HCT116 (cell line): ENCODE results near the gene ENTPD6. TPM values are rescaled to one million over a fixed set of nuclear protein-coding genes. Genes with fewer than 3 reads are reported as not detected.

Source experiments
- ATAC-seq: fragments of 200-7000 bp; cut with Tn5 transposase; 2 replicates; pipeline ENCODE4 v1.9.1; 2020; ENCODE audit warnings: mild to moderate bottlenecking, moderate library complexity
- BruUV-seq: library from RNA; stranded (reverse); fragments of 400-500 nt; replicated peaks from 2 replicates; lab custom pipeline; 2021; lab: Mats Ljungman, UMichigan
- CTCF ChIA-PET: fragments of 300-600 bp; sonication (Branson Sonifier 250); formaldehyde crosslinking; loops from one replicate; lab custom pipeline; 2021; ENCODE audit warnings: antibody characterized with exemption; lab: Charles Lee
- POLR2A ChIA-PET: fragments of 300-600, 350-600 bp; sonication (Branson Sonifier 250); formaldehyde crosslinking; loops from one replicate; lab custom pipeline; 2021; ENCODE audit warnings: antibody characterized with exemption; lab: Charles Lee
- RAD21 ChIA-PET, 2 experiments: fragments of 300-600 bp; sonication (Branson Sonifier 250); formaldehyde crosslinking; loops; one replicate each; lab custom pipeline; 2023; ENCODE audit warnings: low total read pairs in 2 of 2; ENCODE audit not compliant: uncharacterized antibody in 2 of 2, unreplicated experiment in 2 of 2, low non-redundant PET in 1 of 2; lab: Charles Lee
- DNase-seq: peaks from one replicate; pipeline ENCODE4 v3.0.0-alpha.2; 2010; ENCODE audit warnings: low read depth, low spot score
- H2AFZ ChIP-seq: fragments of 200-600 bp; shearing (Covaris generic), sonication (generic); 2 replicates; pipeline ENCODE4 v1.6.1; 2017; ENCODE audit warnings: low read depth, mixed run types, mixed read lengths, antibody characterized with exemption, low read length; ENCODE audit not compliant: poor library complexity, severe bottlenecking
- H3K27ac ChIP-seq: 2 replicates; pipeline ENCODE4 v1.5.1; 2012; ENCODE audit warnings: low read depth, low read length
- H3K27me3 ChIP-seq: fragments of 200-600 bp; sonication (generic); 2 replicates; pipeline ENCODE4 v1.6.1; 2016; ENCODE audit warnings: mixed run types, low read length, mixed read lengths; ENCODE audit not compliant: insufficient read depth
- H3K36me3 ChIP-seq, 2 experiments: fragments of 200-500 bp in 1 of 2; fragments of 200-600 bp in 1 of 2; sonication (Bioruptor generic) in 1 of 2; sonication (generic) in 1 of 2; 2 replicates each; pipeline versions ENCODE4 v1.5.1 to v1.6.1; 2014 to 2016; ENCODE audit warnings: low read length in 2 of 2, inconsistent platforms in 1 of 2, mixed read lengths in 1 of 2, mixed run types in 1 of 2; ENCODE audit not compliant: insufficient read depth in 2 of 2, control insufficient read depth in 1 of 2
- H3K4me1 ChIP-seq, 2 experiments: fragments of 200-600 bp in 1 of 2; sonication (generic) in 1 of 2; 2 replicates each; pipeline versions ENCODE4 v1.5.1 to v1.6.1; 2012 to 2017; ENCODE audit warnings: low read length in 2 of 2, inconsistent platforms in 1 of 2, mild to moderate bottlenecking in 1 of 2, mixed read lengths in 1 of 2, mixed run types in 1 of 2, moderate library complexity in 1 of 2; ENCODE audit not compliant: insufficient read depth in 2 of 2, control insufficient read depth in 1 of 2
- H3K4me2 ChIP-seq: fragments of 200-600 bp; sonication (generic); 2 replicates; pipeline ENCODE4 v1.6.1; 2017; ENCODE audit warnings: mixed run types, low read length, mixed read lengths
- H3K4me3 ChIP-seq, 2 experiments: fragments of 200-600 bp in 1 of 2; sonication (generic) in 1 of 2; replicated peaks in 1 of 2; 2 replicates each; pipeline ENCODE4 v1.5.1; 2011 to 2016; ENCODE audit warnings: low read length in 2 of 2, control low read depth in 1 of 2, low read depth in 1 of 2, mild to moderate bottlenecking in 1 of 2, mixed read lengths in 1 of 2, mixed run types in 1 of 2
- H3K79me2 ChIP-seq: fragments of 200-600 bp; sonication (generic); 2 replicates; pipeline ENCODE4 v1.6.1; 2017; ENCODE audit warnings: mild to moderate bottlenecking, mixed run types, low read length, moderate library complexity, mixed read lengths; ENCODE audit not compliant: insufficient read depth
- H3K9ac ChIP-seq: fragments of 200-600 bp; sonication (generic); 2 replicates; pipeline ENCODE4 v1.6.1; 2016; ENCODE audit warnings: low read length, mixed read lengths
- H3K9me2 ChIP-seq: fragments of 200-600 bp; sonication (generic), shearing (Covaris generic); 2 replicates; pipeline ENCODE4 v1.6.1; 2017; ENCODE audit warnings: mixed run types, mild to moderate bottlenecking, moderate library complexity; ENCODE audit not compliant: insufficient read depth
- H3K9me3 ChIP-seq, 2 experiments: fragments of 200-500 bp in 1 of 2; fragments of 200-600 bp in 1 of 2; sonication (Bioruptor generic) in 1 of 2; sonication (generic) in 1 of 2; 2 replicates each; pipeline ENCODE4 v1.6.1; 2014 to 2017; ENCODE audit warnings: low read length in 2 of 2, mixed read lengths in 2 of 2, inconsistent platforms in 1 of 2, low read depth in 1 of 2, mild to moderate bottlenecking in 1 of 2, mixed run types in 1 of 2, moderate library complexity in 1 of 2; ENCODE audit not compliant: control insufficient read depth in 1 of 2, insufficient read depth in 1 of 2
- H4K20me1 ChIP-seq: fragments of 200-600 bp; sonication (generic), shearing (Covaris generic); 2 replicates; pipeline ENCODE4 v1.6.1; 2017; ENCODE audit warnings: mixed run types, mild to moderate bottlenecking, moderate library complexity; ENCODE audit not compliant: insufficient read depth
- CEBPB ChIP-seq: IDR thresholded peaks from 2 replicates; pipeline ENCODE4 v1.6.1; 2012; ENCODE audit warnings: low read depth
- ELF1 ChIP-seq: IDR thresholded peaks from 2 replicates; pipeline ENCODE4 v1.6.1; 2012; ENCODE audit warnings: low read depth, borderline replicate concordance
- FOSL1 ChIP-seq: IDR thresholded peaks from 2 replicates; pipeline ENCODE4 v1.6.1; 2012; ENCODE audit warnings: low read depth
- POLR2A ChIP-seq: IDR thresholded peaks from 2 replicates; pipeline ENCODE4 v1.7.0; 2011; ENCODE audit warnings: borderline replicate concordance; ENCODE audit not compliant: insufficient read depth, insufficient read length; ENCODE audit errors: extremely low read depth
- SP1 ChIP-seq: IDR thresholded peaks from 2 replicates; pipeline ENCODE4 v1.6.1; 2012; ENCODE audit warnings: low read depth
- YY1 ChIP-seq: IDR thresholded peaks from 2 replicates; pipeline ENCODE4 v1.6.1; 2011; ENCODE audit warnings: low read length, low read depth, moderate library complexity, mild to moderate bottlenecking; ENCODE audit not compliant: insufficient replicate concordance; ENCODE audit errors: extremely low read depth
- ZNF274 ChIP-seq: fragments of 200-500 bp; sonication (Bioruptor generic); IDR thresholded peaks from 2 replicates; pipeline ENCODE4 v1.6.1; 2014; ENCODE audit warnings: mild to moderate bottlenecking, low read depth, low read length, inconsistent platforms
- intact Hi-C: fragments of 100-400 bp; cut with micrococcal nuclease; formaldehyde crosslinking; loops from 2 replicates; pipeline ENCODE4 v1.10.0; 2022
- total RNA-seq: library from RNA; stranded (reverse); gene quantifications from one replicate; pipeline ENCODE4 v1.2.1, GENCODE V29; 2021; ENCODE audit not compliant: unreplicated experiment
- TF ChIP-seq, protein P1 (sequence below): IDR thresholded peaks from 2 replicates; pipeline ENCODE4 v1.6.1; 2012
- TF ChIP-seq, protein P2 (sequence below): IDR thresholded peaks from 2 replicates; pipeline ENCODE4 v1.6.1; 2012; ENCODE audit warnings: low read depth
- TF ChIP-seq, protein P3 (sequence below): IDR thresholded peaks from 2 replicates; pipeline ENCODE4 v1.6.1; 2011; ENCODE audit warnings: mild to moderate bottlenecking, low read length, moderate library complexity; ENCODE audit not compliant: insufficient replicate concordance; ENCODE audit errors: extremely low read depth

The ENTPD6 gene
- total RNA-seq, 1 experiment from 2014 or later = 89.2 TPM

DNA sequence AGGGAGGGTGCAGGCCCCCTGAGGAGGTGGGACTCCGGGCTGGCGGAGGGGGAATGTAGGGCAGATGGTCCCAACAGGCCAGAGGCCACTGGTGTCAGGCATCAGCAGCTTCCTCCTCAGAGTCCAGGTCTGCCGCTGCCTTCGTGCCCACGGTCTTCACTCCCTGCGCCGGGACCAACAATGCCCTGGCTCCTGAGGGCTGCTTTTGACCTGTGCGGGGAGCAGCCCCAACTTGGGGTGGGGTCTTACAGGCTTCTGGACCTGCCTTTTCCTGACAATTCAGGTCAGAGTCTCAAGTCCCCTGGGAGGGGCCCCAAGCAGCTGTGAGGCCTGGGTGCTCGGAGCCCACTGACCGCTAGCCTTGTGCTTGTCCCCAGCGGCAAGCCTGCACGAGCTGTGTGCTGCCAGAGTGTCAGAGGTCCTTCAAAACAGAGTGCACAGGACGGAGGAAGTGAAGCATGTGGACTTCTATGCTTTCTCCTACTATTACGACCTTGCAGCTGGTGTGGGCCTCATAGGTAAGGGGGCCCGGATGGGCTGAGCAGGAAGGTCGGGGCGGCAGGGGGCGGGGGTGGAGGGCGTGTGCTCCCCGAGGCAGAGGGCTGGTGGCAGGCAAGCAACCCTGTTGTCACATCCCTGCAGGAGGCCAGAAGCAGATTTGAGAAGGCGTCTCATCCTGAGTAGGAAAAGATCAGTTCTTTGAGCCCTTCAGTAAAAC, 27.1 kb downstream of the ENTPD6 start:
- peak; percentile 49 for ATAC-seq
- H3K79me2 ChIP-seq = no peaks in the 10 kb centered on the region
- H3K9me2 ChIP-seq = no peaks in the 10 kb centered on the region
- H2AFZ ChIP-seq = no peak overlapping the region
- H3K36me3 ChIP-seq = peaks cover 2 to 8% of the 10 kb centered on the region in 2 experiments; a peak in 1 of 4 replicates
- H3K4me1 ChIP-seq = peaks cover 25 to 33% of the 10 kb centered on the region in 2 experiments
- no peaks in the 10 kb centered on the region for H4K20me1 ChIP-seq
- H3K27ac ChIP-seq = peak overlapping the region; percentile 53
- RAD21 ChIA-PET = no interaction called here
- CTCF ChIA-PET = interaction anchor here (1.4 kb wide), 1 partner anchor 25 kb away, joined by 6 read pairs; the partner anchor contains the start of gene PYGB
- H3K9ac ChIP-seq = peak overlapping the region; percentile 45
- no peak for TF ChIP-seq CEBPB
- TF ChIP-seq, all 23 proteins: peak for 0
- Histone ChIP-seq H3K4me3 (0 out of 4 replicates have a peak overlapping the region, but pooled peaks of 1 of the 2 experiments have one; percentile 15), H3K27me3 (no peaks in the 10 kb centered on the region), H3K4me2 (peak overlapping the region; percentile 80), H3K9me3 (no peaks in the 10 kb centered on the region)
- intact Hi-C loops = loop anchor here (1.0 kb wide), 2 partner anchors 15 to 26 kb away; partner anchors contain the start of gene PYGB
- POLR2A ChIA-PET = interaction anchor here (1.0 to 1.8 kb wide), 4 partner anchors 10 to 29 kb away, joined by 3 to 6 read pairs (median 4); partner anchors contain the start of gene PYGB
- DNase-seq = no peak
- BruUV-seq = no TSS peak

DNA sequence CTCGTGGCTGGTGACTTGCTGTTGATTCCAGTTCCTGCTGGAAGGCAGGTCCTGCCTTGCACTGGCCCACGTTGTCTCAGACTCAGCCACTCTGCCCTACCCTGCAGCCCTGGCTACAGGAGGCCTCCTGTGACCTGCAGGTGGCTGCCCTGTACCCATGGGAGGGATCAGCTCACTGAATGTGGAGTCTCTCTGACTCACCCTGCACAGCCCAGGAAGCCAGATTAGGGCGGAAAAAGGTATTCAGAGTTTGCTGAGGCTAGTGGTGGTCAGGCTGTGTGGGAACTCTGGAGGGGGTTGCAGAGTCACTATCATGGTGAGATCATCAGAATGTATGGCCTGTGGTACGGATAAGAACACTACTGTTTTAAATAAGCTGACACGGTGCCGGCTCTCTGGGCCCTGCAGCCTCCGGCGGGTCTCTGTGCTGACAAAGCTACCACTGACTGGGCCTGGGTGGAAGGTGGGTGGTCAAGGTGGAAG, 27.7 kb downstream of the ENTPD6 start:
- Histone ChIP-seq H4K20me1 (no peaks in the 10 kb centered on the region), H3K9ac (peak overlapping the region; percentile 45), H3K9me3 (no peaks in the 10 kb centered on the region), H3K36me3 (peaks cover 2 to 4% of the 10 kb centered on the region in 2 experiments; a peak in 1 of 4 replicates), H3K4me1 (peaks cover 28 to 35% of the 10 kb centered on the region in 2 experiments), H2AFZ (no peak overlapping the region), H3K27me3 (no peaks in the 10 kb centered on the region), H3K9me2 (no peaks in the 10 kb centered on the region), H3K27ac (peak overlapping the region; percentile 53), H3K4me2 (peak overlapping the region; percentile 80), H3K79me2 (no peaks in the 10 kb centered on the region), H3K4me3 (0 out of 4 replicates have a peak overlapping the region, but pooled peaks of 1 of the 2 experiments have one; percentile 15)
- RAD21 ChIA-PET = no interaction called here
- ATAC-seq (peak; percentile 95), DNase-seq (peak; percentile 76)
- POLR2A ChIA-PET = interaction anchor here (1.0 to 1.8 kb wide), 4 partner anchors 9 to 28 kb away, joined by 3 to 6 read pairs (median 4); partner anchors contain the start of gene PYGB
- no TSS peak for BruUV-seq
- CTCF ChIA-PET = interaction anchor here (0.7 to 1.4 kb wide), 2 partner anchors 24 to 174 kb away, joined by 3 to 6 read pairs; partner anchors contain the start of gene PYGB
- intact Hi-C loops = loop anchor here (1.0 kb wide), 2 partner anchors 14 to 25 kb away; partner anchors contain the start of gene PYGB
- TF ChIP-seq YY1 (peak; percentile 12), ELF1 (no peak), POLR2A (no peak), SP1 (peak; percentile 63; the same call in 1 of the 2 replicates), ZNF274 (no peak), FOSL1 (peak; percentile 46; the same call in 1 of the 2 replicates)
- TF ChIP-seq, protein P1, sequence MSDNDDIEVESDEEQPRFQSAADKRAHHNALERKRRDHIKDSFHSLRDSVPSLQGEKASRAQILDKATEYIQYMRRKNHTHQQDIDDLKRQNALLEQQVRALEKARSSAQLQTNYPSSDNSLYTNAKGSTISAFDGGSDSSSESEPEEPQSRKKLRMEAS = no peak; the same call in 1 of the 2 replicates
- TF ChIP-seq, protein P2, sequence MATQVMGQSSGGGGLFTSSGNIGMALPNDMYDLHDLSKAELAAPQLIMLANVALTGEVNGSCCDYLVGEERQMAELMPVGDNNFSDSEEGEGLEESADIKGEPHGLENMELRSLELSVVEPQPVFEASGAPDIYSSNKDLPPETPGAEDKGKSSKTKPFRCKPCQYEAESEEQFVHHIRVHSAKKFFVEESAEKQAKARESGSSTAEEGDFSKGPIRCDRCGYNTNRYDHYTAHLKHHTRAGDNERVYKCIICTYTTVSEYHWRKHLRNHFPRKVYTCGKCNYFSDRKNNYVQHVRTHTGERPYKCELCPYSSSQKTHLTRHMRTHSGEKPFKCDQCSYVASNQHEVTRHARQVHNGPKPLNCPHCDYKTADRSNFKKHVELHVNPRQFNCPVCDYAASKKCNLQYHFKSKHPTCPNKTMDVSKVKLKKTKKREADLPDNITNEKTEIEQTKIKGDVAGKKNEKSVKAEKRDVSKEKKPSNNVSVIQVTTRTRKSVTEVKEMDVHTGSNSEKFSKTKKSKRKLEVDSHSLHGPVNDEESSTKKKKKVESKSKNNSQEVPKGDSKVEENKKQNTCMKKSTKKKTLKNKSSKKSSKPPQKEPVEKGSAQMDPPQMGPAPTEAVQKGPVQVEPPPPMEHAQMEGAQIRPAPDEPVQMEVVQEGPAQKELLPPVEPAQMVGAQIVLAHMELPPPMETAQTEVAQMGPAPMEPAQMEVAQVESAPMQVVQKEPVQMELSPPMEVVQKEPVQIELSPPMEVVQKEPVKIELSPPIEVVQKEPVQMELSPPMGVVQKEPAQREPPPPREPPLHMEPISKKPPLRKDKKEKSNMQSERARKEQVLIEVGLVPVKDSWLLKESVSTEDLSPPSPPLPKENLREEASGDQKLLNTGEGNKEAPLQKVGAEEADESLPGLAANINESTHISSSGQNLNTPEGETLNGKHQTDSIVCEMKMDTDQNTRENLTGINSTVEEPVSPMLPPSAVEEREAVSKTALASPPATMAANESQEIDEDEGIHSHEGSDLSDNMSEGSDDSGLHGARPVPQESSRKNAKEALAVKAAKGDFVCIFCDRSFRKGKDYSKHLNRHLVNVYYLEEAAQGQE = no peak
- TF ChIP-seq, protein P3, sequence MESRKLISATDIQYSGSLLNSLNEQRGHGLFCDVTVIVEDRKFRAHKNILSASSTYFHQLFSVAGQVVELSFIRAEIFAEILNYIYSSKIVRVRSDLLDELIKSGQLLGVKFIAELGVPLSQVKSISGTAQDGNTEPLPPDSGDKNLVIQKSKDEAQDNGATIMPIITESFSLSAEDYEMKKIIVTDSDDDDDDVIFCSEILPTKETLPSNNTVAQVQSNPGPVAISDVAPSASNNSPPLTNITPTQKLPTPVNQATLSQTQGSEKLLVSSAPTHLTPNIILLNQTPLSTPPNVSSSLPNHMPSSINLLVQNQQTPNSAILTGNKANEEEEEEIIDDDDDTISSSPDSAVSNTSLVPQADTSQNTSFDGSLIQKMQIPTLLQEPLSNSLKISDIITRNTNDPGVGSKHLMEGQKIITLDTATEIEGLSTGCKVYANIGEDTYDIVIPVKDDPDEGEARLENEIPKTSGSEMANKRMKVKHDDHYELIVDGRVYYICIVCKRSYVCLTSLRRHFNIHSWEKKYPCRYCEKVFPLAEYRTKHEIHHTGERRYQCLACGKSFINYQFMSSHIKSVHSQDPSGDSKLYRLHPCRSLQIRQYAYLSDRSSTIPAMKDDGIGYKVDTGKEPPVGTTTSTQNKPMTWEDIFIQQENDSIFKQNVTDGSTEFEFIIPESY = no peak
